Measurements from ENCODE around the gene MAPK8IP2.
"Not testable (repeated sequence)": the region's sequence is repeated elsewhere in the genome, so short reads cannot be mapped to it uniquely, and the experiment has no call there.

Gene MAPK8IP2

DNA sequence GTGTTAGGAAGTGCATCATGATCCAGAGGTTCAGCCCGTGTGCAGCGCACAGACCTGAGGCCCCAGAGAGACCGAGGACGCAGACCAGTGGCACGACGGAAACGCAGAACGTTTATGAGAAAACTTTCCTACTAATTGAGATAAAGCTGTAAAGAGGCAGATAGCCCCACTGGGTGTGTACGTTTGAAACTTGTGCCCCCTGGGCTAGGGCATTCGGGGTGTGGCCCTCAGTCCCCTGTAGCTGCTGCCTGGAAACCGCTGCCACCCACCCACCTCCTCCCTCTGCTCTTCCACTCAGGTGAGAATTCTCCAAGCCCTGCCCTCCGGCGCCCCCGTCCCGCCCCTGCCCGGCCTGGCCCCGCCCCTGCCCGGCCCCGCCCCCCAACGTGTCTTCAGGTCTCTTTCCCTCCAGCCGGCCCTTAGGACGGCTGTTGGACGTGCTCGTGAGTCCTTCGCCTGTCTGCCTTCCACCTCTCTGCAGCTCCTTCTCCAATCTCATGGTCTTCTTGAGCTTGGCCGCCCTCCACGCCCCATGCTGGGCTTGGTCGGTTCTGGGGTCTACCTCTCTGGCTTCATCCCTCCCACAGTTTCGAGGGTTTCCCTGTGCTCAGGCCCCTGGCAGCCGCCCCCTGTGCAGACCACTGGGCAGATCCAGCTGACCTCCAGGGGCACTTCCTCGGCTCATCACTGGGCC is 12.1 kb downstream of the MAPK8IP2 start:
- no peak for DNase-seq (ENCODE audit: low read depth)

DNA sequence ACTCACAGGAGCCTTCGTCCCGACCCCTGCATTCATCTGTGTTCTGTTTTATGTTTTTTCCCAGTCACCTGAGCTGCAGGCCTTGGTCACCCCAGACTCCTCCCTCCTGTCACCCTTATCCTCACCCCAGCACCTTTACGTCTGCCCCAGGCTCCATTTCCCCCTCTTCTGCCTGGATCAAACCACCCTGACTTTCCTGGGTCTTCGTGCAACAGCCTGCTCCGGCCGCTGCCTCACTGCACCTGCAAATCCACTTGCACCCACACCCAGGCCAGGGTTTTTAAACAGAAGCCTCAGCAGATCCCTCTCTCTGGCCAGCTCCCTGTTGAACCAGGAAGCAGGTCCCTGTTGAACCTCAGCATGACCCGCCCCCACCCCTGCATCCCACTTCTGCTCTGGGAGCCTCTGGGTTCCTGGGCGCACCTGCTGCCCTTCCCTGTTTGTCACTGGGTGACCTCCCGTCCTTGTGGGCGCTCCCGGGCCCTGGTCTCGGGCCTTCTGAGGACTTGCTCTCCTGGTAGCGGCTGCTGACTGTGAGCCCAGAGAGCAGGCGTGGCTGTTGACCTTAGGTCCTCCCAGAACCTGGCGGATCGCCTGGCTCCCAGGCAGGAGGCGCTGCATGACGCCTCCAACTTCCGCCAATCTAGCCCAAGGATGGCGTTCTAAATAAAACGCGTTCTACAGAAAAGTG is 12.8 kb downstream of the MAPK8IP2 start:
- no peak for DNase-seq (ENCODE audit: low read depth)

DNA sequence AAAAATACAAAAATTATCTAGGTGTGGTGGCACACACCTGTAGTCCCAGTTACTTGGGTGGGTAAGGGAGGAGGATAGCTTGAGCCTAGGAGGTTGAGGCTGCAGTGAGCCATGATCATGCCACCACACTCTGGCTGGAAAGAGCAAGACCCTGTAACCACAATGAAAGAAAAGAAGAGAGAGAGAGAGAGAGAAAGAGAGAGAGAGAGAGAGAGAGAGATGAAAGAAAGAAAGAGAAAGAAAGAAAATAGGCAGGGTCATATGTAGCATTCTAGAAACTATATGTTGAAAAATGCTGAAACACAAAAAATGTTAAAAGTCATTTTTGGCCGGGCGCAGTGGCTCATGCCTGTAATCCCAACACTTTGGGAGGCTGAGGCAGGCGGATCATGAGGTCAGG is 13.7 kb downstream of the MAPK8IP2 start:
- not testable (repeated sequence) for DNase-seq (ENCODE audit: low read depth)

DNA sequence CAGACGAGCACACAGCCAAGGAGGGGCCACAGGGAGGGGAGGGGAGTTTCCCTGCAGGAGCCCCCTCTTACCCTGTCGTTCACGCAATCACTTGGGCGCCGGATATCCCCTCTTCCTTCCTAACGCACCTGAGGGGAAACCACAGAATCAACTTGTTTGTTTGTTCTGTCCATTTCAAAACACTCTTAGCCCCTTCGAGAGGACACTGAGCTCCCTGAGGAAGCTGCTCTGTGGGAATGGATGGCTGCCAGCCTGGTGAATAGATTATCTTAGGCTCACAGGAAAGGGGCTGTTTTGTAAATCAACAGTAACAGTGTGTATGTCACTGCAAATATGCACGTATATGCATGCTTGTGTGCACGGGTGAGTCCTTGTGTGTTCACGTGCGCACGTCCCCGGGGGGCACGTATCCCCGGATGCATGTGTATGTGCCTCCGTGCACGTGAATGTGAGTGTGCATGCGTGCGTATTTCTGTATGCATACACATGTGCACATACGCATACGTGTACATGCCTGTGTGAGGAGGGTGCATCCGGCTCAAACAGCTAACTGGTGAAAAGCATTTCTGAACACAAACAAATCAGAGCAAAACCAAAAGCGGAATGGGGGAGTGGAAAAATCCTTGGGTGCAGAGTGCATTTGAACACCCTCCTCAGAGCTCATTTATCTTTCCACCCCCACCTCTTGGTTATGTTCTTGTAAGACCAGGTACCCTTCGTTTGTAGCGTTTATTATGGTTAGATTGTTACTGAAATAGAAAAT is 20.2 kb downstream of the MAPK8IP2 start:
- no peak for DNase-seq (ENCODE audit: low read depth)

DNA sequence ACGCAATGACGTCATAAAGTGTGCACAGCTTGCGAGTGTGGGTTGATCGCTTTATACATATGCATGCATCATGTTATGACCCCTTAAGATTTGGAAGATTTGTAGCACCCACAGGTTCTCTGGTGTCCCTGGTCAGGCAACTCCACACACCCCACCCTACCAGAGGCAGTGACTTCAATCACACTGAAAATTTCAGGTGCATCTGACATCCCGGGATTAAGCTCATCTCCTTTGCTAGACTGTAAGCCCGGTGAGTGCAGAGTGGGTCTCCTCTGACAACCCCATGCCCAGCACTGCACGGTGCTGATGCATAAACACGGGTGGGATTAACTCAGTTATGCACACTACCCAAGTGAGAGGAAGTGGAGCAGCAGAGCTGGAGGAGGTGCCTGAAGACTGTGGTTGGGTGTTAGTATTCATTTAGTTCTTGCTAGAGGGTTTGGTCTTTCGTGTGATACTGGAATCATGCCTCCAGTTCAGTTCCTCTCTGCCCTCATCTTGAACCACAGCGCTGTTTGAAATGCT is 20.8 kb downstream of the MAPK8IP2 start:
- no peak for DNase-seq (ENCODE audit: low read depth)

DNA sequence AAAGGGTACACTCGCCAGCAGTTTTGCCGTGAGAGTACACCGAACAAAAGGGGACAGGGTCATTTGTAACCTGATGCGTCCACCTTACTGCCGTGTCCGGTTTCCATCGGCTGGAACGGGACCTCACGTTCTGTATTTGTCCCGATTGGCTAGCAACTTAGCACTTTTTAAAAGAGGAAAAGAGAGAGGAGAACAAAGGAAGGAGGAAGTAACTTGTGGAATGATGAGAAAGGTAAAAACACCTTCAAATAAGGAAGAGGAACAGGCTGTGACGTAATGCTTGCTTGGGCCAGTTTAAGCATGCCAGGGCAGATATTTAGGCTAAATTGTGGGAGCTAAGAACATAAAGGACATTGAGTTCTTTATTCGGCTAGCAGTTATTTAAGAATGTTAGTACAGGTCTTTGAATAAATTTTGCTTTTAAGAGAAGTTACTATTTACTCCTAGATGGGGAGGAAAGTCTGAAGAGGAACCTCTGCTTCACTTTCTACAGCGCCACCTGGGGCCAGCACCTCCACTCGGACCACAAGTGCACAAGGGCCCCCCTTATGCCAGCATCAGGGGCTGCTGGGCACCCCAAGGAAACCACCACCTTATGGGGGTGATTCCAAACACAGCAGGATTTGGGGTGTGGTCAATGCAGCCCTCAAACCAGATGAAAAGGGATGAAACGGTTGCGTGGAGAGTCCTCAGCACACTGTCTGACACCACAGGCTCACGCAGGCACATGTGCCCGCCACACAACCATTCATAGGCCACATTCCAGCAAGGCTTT is 21.5 kb downstream of the MAPK8IP2 start:
- no peak for DNase-seq (ENCODE audit: low read depth)

DNA sequence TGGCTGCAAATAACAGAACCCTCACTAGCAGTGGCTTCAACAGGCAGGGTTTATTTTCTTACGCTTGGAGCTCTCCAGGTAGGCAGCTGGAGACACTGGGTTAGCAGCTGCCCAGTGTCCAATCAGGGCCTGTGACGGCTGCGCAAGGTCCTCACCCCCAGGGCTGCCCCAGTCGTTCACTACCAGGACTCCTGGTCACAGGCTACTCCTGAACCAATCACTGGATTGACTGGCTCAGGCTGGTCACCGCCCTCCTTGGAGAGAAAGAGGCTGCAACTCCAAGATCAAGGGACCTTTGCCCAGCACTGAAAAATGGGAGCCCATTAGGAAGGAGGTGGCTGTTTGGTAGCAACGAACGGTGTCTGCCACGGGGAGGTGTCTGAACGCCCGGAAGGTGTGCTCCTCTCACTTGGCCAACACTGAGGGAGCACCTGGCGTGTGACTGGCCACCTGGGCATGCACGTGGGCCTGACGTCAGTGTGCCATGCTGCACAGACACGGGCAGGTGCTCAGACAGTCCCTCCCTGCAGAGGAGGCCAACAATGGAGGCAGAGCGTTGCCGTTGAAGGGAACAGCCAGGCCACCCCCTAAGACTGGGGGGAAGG is 22.2 kb downstream of the MAPK8IP2 start:
- DNase-seq (ENCODE audit: low read depth), result no peak

DNA sequence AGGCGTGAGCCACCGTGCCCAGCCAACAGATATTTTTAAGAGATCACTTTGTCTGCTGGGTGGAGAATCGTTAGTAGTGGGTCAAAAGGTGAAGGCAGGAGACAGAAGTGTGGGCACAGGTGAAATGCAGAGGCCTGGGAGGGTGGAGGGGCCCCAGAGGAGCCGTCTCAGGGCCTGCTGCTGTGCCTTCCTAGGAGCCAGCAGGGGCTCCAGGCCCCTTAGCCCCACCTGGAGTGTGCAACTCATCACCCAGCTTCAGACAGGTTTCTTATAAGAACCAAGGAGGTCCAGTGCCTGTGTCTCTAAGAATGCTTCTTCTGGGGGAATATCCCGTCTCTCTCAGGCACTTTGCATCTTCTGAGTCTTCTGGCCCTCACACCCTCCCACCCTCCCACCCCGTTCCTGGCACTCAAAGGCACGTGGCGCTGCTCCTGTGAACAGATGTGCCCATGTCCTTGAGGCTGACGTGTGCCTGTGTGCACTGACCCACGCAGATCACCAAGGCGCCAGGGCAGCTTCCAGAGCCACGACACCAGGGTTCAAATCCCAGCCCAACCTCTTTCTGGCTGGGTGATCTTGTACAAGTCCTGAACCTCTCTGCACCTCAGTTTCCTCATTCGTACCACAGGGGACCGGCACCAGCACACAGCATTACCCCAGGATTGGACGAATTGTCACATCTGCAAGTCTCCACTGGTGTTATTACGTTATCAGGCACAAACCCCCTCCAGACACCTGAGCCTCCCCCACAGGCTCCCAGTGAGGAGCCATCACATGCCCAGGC is 23.9 kb downstream of the MAPK8IP2 start:
- DNase-seq (ENCODE audit: low read depth), result no peak

DNA sequence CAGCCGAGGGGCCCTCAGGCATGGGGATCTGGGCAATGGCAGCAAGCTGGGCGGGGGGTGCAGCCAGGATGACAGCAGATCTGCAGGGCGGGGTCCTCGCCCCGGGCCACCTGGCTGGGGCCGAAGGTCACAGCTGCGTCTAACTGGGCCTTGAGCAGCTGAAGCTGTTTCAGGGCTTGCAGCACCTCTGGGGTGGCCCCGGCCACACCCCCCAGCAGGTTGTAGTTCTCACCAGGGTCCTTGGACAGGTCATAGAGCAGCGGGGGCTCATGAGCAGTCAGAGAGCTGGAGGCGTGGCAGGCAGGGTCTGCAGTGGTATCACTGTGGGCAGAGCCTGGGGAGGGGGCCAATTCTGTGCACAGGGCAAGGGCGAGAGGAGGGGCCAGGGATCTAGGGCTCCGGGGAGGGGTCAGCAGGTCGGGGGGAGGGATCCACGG is 24.6 kb downstream of the MAPK8IP2 start:
- no peak for DNase-seq (ENCODE audit: low read depth)

DNA sequence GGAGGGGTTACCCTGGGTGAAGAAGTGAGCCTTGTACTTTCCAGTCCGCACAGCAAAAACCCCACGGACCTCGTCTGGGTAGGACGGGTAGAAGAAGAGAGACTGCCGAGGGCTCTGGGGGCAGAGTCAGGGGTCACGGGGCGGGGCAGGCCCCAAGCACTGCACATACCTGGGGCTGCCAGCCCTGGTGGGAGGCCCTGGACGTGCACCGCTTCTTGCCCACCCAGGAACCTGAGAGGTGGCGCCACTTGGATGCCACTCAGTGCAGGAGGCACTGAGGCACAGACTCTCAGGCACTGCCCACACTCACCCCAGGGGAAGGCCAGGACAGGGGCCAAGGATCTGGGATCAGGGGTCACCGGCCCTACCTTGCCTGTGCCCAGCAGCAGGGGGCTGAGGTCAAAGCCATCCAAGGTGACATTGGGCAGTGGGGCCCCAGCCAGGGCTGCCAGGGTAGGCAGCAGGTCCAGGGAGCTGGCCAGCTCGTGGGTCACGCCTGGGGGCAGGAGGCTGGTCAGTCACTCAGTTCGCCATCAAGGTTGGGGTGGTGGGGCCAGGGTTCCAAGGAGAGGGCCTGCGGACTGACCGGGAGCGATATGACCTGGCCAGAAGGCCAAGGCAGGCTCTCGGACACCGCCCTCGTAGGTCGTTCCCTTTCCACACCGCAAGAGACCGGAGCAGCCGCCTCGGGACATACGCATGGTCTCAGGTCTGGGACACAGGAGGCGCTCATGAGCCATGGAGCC is 25.1 kb downstream of the MAPK8IP2 start:
- no peak for DNase-seq (ENCODE audit: low read depth)

DNA sequence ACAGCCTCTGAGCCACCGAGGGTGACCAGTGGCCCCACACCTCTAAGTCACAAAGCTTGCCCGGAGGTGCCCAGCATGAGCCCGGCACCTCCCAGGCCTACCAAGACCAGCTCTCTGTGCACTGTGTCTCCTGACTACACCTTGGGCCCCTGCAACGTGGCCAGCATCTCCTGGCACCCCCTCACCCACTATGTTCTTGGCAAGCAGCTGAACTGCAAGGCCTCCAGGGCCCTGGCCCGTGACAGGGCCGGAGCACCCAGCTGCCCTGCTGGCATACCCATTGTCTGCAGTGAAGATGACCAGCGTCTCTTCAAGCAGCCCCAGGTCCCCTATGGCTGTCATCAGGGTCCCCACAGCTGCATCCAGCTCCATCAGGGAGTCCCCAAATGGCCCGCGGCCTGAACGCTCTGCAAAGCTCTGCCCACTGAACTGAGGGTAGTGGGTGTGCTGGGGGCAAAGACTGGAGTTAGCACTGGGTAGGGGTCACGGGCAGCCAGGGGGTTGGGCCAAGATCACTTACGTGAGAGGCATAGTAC is 25.8 kb downstream of the MAPK8IP2 start:
- DNase-seq (ENCODE audit: low read depth), result no peak

DNA sequence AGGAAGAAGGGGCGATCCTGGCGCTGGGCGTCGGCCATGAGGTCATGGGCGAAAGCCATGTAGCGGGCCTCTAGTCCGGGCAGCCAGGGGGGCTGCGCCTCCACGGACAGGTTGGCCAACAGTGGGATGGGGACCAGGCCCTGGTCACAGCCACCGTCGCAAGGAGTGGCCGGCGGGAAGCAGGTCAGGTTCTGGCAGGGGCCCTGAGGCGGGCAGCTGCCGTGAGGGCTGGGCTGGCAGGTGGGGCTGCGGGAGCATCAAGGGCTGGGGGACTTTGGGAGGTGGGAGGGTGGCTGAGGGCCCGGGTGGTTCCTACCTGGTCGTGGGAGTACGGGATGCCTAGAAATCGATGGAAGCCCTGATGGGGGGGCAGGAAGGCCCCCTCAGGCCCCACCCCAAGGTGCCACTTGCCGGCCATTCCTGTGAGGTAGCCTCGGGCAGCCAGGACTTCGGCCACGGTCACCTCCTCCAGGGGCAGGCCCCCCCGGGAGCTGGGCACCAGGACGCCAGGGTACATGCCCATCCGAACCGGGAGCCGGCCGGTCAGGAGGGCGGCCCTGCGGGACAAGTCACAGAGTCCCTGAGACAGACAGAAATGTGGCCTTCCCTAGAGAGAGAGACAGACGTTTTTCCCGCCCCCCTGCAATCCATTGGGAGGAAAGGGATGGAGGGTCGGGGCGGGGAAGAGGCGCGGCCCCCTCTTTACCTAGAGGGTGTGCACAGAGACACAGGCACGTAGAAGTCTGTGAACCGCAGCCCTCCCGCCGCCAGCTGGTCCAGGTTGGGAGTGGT is 26.5 kb downstream of the MAPK8IP2 start:
- no peak for DNase-seq (ENCODE audit: low read depth)

DNA sequence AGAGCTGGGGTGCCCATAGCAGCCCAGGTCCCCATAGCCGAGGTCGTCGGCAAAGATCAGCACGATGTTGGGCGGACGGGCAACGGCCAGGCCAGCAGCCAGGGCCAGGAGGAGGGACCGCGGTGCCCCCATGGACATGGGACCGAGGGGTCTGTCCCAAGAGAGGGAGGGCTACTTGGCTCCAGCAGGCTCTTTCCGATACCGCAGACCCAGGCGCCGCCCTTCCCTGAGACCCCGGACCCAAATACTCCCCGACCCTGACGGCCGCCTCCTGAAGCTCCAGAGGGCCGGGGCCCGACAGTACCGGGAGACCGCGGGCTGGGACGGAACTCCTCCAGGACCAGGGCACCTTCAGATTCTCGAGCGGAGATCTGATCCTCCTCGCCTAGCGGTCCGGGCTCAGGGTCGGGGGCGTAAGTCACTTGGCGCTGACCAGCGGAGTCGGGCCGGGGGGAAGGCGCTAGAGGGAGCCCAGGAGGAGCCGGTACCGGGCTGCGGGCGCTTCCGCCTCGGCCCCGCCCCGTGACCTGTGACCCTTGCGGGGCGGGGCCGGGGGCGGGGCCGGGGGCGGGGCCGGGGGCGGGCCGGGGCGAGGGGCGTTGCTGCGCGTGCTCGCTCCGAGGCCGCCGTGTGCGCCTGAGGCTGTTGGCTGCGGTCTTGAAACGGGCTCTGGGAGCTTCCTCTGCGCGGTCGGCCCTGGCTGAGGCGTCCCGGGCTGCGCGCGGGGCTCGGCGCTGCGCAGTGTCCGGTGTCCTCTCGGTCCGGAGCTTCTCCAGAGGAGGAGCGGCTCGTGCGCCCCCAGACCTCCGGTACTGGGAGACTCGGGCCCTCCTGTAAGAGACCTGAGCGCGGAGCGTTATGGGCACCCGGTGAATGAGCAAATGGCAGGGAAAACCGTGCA is 27.3 kb downstream of the MAPK8IP2 start, which contains the start of gene ARSA:
TSS of gene ARSA (minus strand) at position 511 of the 901 bp plus-strand sequence. CDS start at position 138, 373 bp downstream.
- peak; percentile 53 for DNase-seq (ENCODE audit: low read depth)

DNA sequence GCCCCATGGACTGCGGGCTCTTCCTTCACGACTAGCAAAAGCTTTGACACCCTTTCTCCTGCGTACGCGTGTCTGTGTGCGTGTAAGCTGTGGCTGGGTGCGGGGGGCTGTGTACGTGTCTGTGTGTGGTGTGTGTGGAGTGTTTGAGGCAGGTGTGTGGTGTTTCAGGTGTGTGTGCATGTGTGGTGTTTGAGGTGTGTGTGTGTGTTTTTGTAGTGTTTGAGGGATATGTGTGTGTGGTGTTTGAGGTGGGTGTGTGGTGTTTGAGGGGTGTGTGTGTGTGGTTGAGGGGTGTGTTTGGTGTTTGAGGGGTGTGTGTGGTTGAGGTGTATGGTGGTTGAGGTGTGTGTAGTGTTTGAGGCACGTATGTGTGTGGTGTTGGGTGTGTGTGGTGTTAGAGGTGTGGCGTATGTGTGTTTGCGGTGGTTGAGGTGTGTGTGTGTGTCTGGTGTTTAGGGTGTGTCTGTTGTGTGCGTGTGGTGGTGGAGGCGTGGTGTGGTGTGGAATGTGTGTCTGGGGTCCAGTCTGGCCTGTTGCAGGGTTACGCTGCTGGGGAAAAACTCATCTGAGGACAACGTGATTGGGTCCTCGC is 28.0 kb downstream of the MAPK8IP2 start:
- no peak for DNase-seq (ENCODE audit: low read depth)

DNA sequence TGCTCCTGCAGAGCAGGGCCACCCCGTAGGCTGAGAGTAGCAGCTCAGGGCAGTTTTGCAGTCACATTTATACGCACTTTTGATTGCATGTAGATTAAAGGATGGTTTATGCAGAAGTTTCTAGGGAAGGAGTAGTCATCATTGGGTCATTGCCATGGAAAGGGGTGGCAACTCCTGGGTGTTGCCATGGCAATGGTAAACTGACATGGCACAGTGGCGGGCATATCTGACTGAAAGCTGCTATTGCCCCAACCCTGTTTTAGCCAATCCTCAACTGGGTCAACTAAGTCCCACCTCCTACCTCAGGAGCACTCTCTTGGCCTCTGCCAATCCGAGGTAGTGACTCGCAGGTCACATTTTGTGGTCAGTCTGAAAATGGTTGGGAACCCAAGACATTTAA is 29.8 kb downstream of the MAPK8IP2 start:
- peak; percentile 18 for DNase-seq (ENCODE audit: low read depth)

DNA sequence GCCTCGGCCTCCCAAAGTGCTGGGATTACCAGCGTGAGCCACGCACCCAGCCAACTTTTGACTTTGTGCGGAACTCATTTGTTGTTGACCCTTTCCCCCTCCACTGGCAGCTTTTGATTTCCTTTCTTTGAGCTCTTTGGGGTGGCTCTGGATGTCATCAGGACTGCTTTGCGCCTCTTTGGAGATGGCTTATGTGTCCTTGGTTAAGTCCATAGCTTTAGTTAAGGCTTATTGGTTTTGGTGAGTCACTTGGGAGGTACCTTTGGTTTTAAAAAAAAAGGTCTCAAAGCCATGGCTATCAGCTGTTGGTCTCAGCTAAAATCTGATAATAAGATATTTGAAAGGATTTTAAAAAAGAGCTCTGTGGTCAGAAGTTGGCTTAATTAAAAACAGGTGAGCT is 32.5 kb downstream of the MAPK8IP2 start:
- DNase-seq (ENCODE audit: low read depth), result no peak

DNA sequence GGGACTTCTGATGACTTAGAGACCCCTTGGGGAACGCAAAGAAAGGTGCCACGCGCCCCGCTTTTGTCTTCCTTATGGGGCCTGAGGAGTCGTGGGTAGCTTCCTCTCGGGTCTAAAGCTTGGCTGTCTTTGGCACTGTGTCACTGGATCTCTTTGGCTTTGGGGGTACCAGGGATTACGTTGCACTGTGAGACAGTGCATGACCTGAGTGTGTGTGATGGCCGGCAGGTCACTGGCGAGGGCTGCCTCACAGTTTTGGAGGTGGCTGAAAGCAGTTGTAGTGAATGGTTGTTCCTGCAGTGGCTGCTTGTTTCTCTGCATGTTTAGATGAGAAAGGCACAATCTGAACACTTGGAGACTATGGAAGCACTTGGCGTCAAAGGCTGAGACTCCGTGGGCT is 33.2 kb downstream of the MAPK8IP2 start:
- no peak for DNase-seq (ENCODE audit: low read depth)

Measured in stromal cell of bone marrow (primary cell).